GM20431 (cell line): ENCODE results near the gene CA5B.
"Not testable (repeated sequence)": the region's sequence is repeated elsewhere in the genome, so short reads cannot be mapped to it uniquely, and the experiment has no call there.

ENCODE experiments used
- in situ Hi-C: fragments of 300-500 bp; cut with MseI, MboI; formaldehyde crosslinking; loops from one replicate; pipeline ENCODE4 v1.15.0; 2020; ENCODE audit warnings: low sequenced_read_pairs; ENCODE audit not compliant: unreplicated experiment

CA5B gene

DNA sequence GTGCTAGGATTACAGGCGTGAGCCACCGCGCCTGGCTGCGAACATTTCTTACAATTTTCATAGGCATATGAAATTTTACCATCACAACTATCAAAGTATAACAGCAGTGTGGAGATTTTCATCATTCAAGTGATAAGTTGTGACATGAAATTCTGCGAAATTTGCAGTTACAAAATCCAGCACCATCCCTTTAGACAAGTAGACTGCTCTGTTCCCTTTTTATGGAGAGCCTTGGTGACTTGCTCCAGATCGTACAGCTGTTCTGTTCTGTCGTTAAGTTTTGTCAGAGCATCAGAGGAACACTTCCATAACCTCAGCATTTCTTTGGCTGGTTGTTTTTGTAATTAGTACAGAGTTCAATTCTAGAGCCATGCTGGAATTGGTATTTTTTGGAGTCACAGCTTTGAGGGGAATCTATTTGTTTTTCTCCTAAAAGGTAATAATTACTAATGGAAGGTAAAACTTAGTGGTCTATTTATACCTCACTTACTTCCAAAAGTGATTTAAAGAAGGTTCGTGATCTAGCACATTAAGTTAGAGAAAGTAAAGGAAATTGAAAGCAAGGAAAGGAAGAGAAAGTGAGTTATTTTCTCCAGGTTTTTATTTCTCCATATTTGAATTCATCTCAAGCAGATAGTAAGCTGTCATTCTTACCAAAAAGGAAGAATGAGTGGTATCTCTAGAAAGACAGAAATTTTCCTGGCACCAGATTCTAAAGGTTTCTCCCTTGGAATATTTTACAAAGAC is 74.3 kb downstream of the CA5B start:
- in situ Hi-C loops, result no loop called here

DNA sequence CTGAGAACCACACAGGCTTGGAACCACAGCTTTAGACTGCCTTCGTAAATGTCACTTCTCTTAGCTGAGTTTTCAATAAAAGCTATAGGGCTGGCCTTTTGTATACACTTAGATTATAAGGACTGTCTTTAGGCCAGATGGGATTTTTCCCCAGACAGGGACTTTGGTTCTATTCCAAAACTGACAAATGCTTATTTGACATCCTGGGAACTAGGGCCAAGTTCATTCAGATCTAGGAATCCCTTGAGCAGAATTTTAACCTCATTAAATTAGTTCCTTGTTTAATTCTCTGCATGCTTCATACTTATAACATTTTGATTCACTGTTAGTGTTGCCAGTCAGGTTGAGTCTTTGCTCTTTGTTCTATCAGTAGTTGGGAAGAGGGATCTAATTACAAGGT is 75.3 kb downstream of the CA5B start:
- in situ Hi-C loops, result no loop called here

DNA sequence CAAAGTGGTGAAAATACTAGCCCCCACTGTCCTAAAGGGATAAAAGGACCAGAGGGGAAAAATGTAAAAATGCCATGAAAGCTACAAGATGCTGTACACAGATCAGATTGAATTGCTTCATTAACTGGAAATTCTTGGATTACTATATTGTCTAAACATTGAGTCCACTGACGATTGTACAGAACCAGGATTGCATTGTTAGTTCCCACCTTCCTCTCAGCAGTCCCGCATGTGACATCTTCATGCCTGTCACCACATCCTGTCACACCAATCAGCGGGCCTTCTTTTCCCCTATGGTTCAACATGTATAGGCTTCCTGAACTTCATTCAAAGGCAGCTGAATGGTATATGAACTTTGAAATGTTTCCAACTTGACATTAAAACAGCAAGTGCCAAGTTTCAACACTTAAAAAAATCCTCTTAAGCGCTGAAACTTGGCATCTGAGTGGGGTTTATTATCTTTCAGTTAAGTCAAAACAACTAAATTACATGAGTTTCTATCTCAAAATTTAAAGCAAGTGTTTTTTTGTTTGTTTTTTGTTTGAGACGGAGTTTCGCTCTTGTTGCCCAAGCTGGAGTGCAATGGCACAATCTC is 76.8 kb downstream of the CA5B start:
- in situ Hi-C loops, result no loop called here

DNA sequence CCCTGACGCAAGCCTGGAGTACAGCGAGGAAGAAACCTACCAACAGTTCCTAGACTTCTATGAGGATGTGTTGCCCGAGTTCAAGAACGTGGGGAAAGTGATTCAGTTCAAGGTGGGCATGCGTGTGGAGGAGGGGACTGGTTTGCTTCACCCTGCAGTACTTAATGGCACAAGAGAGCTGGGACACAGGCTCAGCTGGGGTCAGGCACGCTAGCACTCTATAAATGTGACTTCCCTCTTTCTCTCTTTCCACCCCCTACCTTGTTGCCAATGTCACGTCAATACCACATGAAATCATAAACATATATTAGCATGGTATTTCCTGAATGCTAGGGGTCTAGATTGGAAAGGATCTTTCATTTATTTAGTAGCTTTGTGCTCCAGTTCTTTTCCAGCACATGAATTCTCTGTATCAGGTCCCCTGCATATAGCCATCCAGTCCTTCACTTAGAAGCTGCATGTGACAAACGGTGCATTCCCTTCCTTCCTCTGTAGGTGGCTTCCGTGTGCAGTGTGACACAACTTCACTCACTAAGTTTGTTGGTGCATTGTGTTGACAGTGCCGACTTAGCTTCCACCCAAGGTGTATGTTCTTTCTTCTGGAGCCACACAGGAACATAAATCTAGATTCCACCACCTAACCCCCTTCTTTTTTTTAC is 77.8 kb downstream of the CA5B start:
- in situ Hi-C loops, result no loop called here

DNA sequence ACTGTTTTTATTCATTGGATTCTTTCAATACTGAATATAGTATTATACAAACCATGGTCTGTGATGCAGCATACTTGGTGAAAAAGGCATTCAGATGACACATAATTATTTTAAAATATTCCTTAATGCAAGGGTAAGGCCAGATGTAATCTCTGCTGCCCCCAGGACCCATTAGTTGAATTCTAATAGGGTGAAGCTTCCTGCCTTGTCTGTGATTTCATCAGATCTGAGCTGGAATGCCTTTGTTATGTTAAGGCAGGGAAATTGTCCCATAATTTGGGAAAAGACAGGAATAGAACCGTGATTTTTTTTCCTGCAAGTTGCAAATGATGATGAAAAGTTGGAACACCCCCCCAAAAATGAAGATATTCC is 78.4 kb downstream of the CA5B start:
- in situ Hi-C loops, result no loop called here

DNA sequence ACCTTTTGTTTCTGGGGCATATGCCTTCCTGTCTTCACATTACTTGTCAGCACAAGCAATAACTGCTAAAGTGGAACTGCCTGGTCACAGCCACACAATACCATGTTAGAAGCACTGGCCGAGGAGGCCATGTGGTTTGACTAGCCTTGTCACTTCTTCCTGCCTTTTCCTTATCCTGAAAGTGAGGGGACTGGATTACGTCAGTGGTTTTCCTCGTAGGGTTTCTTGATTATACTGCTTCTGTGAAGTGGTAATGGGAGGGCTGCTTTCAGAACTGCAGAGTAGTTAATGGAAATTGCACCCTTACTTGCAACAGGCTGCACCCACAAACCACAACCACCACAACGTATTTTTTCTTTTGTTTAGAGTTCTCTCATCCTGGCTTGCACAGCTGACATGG is 78.8 kb downstream of the CA5B start:
- in situ Hi-C loops, result no loop called here

DNA sequence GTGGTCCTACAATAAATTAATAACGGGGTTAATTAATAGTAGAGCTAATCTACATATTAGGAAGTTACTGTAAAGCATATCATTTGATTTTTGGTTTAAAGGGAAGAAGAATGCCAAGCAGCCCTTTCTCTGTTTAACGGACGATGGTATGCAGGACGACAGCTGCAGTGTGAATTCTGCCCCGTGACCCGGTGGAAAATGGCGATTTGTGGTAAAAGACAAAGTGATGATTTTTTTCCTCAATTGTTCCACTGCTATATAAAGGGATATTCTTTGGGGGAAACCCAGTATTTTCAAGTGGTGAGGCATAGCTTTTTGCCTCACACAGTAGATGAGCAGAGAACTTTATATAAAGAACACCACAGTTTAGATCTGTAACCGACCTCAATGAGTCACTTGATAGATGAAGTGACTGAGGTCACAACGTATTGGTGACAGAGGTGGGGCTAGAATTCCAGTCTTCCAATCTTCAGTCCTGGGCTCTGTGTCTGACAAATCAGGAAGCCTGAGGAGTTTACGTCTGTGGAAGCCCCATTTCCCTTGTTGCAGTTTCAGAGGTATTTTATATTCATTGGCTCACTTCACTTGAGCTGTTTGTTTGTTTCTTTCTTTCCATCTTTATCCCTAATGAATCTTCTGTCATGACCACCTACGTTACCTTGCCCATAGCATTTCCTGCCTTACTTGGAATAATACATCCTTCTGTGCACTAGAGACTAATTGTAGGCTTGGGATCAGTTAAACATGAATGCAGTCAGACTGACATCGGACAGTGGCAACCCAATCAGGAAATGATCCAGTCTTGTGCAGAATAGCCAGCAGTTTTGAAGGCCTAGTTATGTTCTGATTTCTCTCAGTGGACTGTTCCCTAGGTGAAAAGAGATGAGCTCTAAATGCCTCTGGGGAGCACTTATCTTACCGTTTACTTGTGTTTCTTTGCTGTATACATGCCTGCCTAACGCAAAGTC is 82.3 kb downstream of the CA5B start:
- in situ Hi-C loops, result no loop called here

DNA sequence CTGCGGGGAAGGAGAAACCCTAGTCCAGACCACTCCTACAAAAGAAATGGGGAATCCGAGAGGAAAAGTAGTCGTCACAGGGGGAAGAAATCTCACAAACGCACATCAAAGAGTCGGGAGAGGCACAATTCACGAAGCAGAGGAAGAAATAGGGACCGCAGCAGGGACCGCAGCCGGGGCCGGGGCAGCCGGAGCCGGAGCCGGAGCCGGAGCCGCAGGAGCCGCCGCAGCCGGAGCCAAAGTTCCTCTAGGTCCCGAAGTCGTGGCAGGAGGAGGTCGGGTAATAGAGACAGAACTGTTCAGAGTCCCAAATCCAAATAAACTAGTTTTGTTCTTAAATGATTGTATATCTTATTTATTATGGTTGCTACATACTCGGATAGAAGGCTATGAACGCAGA is 84.9 kb downstream of the CA5B start:
- in situ Hi-C loops, result no loop called here

DNA sequence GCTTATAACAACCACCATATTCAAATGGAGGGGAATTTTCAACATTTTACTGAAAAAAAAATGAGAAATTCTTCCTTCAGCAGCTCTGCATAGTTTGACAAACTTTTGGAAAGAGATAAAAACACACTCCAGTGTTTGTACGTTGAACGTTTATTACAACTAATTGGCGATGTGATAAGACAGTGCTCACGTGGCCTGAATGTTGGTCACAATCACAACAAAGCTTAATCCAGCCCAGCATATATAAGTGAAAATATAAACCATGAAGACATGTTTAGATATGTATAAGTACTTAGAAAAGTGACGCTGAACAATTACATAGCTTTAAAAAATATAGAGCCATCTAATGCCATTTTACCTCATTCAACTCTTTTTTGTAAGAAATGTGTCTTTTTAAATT is 87.9 kb downstream of the CA5B start:
- in situ Hi-C loops, result no loop called here

DNA sequence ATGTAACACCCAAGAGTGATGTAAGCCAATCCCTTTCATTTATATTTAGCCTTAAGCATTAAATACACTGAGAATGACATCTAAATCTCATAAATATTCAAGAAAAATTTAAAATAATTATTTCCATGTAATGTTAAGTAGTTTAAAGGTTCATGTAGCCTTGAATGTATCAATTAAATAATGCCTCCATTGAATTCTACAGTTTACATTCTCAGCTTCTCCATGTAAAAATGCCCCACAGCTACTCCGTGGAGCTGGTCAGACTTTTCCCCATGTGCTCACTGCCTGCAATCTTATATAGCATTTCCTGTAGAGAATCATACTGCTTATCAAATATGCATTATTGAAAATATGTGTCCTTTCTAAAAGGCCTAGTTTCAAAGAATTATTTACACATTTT is 91.1 kb downstream of the CA5B start:
- in situ Hi-C loops, result no loop called here

DNA sequence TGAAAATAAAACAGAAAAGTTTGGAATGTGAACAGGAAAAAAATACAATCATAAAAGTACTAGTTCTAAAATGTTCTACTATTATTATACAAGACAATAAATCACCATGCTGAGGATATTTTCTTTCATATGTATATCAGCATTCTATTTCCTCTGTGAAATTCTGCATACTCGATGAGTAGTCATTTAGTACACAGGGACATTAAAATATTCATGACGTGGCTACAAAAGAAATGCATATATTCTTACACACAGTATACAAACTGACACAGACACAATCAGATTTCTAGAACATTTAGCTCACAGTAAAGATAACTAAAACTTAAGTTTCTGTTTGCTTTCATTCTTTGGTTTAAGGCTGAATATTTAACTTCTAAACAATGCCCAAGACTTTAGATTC is 93.3 kb downstream of the CA5B start:
- in situ Hi-C loops, result not testable (repeated sequence)

DNA sequence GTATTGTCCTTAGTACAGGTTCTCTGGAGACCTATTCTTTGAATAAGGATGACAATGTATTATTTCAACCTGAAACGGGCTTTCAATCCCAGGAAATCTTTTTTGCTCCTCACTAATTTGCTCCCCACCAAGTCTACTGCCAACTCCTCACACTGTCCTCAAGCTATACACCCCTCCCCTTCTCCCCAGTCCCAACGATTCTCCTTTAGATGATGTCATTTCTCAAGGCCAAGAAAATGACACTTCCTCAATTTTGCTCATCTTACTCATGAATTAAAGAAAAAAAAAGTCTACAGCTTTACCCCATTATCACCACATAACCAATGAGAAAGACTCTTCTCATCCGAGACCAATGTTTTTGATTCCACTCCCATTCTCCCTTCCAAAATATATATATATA is 96.0 kb downstream of the CA5B start:
- in situ Hi-C loops, result no loop called here

DNA sequence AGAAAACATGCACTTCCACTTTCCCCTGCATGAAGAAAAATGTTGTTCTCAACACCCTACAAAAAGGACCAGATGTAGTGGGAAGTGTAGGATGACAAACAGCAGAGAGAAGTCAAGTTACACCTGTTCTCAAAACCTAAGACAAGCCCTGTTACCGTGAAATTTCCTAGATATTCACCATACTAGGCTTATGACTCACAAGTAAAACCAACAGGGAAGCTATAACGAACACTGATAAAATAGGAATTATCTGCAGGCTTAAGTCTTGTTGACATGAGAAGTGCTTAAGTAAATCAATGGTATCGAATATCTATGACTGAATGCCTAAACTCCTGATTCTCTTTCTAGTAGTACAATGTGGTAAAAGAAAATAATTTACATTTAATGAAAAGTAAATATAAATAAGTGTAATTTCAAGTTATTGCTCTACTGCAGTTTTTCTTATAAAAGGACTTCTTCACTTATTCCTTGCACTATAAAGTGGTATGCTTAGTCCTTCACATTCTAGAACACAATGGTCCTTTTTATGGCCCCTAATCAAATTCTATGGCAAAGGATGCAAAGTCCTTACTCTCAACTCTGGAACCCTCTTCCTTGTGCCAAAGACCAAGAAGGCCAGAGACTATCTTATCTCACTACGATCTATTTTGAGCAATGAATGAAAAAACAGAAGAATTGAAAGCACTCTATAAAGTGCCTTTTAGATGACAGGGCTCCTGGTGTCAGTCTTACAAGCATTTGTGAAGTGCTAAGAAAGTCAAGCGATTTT is 96.9 kb downstream of the CA5B start:
- in situ Hi-C loops, result no loop called here
